OCI-LY3 (cell line): ENCODE measurements around the gene SPAG5.

ENCODE experiments used
- H2AFZ ChIP-seq: fragments of 200-600, 300-600 bp; shearing (Covaris generic); 2 replicates; pipeline ENCODE4 v1.6.0; 2014; ENCODE audit warnings: antibody characterized with exemption, low read depth, low read length
- H3K27ac ChIP-seq: fragments of 200-600, 300-600 bp; sonication (generic); 2 replicates; pipeline ENCODE4 v1.5.1; 2014; ENCODE audit warnings: mild to moderate bottlenecking, low read length, moderate library complexity, mixed read lengths
- H3K27me3 ChIP-seq: fragments of 200-600, 300-600 bp; sonication (generic); 2 replicates; pipeline ENCODE4 v1.6.1; 2014; ENCODE audit warnings: low read depth, low read length, mixed read lengths
- H3K36me3 ChIP-seq: fragments of 200-600, 300-600 bp; sonication (generic); replicated peaks from 2 replicates; pipeline ENCODE3; 2014; ENCODE audit warnings: low read depth, low read length, mixed read lengths
- H3K4me1 ChIP-seq: fragments of 300-600, 200-600 bp; sonication (generic); 2 replicates; pipeline ENCODE4 v1.6.1; 2014; ENCODE audit warnings: low read length, mixed read lengths
- H3K4me2 ChIP-seq: fragments of 200-600, 300-600 bp; sonication (generic); 2 replicates; pipeline ENCODE4 v1.6.1; 2014; ENCODE audit warnings: low read length, mixed read lengths
- H3K4me3 ChIP-seq: fragments of 300-600, 200-600 bp; sonication (generic); 2 replicates; pipeline ENCODE4 v1.5.1; 2014; ENCODE audit warnings: antibody characterized with exemption, mild to moderate bottlenecking, low read length, moderate library complexity
- H3K79me2 ChIP-seq: fragments of 300-600, 200-600 bp; shearing (Covaris generic); 2 replicates; pipeline ENCODE4 v1.6.1; 2014; ENCODE audit warnings: mild to moderate bottlenecking, low read length, mixed read lengths
- H3K9ac ChIP-seq: fragments of 300-600, 200-600 bp; shearing (Covaris generic); 2 replicates; pipeline ENCODE4 v1.6.0; 2014; ENCODE audit warnings: mild to moderate bottlenecking, low read length, moderate library complexity
- H3K9me3 ChIP-seq: fragments of 200-600, 300-600 bp; shearing (Covaris generic); 2 replicates; pipeline ENCODE4 v1.6.1; 2014; ENCODE audit warnings: low read length, mixed read lengths; ENCODE audit not compliant: insufficient read depth
- H4K20me1 ChIP-seq: fragments of 200-600, 300-600 bp; sonication (generic); 2 replicates; pipeline ENCODE4 v1.6.1; 2016; ENCODE audit warnings: low read length, mixed read lengths; ENCODE audit not compliant: insufficient read depth
- CTCF ChIP-seq: fragments of 200-600, 300-600 bp; sonication (generic); IDR thresholded peaks from 2 replicates; pipeline ENCODE4 v1.5.1; 2014; ENCODE audit warnings: antibody characterized with exemption, low read length, low read depth
- EZH2phosphoT487 ChIP-seq: fragments of 200-600 bp; shearing (Covaris generic); IDR thresholded peaks from 2 replicates; pipeline ENCODE4 v1.6.1; 2018; ENCODE audit warnings: antibody characterized with exemption, mixed run types, low read depth

Gene SPAG5

GRCh38 chr17:28582513-28582912 is 16.3 kb downstream of the SPAG5 start:
- Histone ChIP-seq H3K4me1 (peaks cover 28% of the 10 kb centered on the region), H3K9ac (no peak overlapping the region), H3K9me3 (no peaks in the 10 kb centered on the region), H2AFZ (no peak overlapping the region), H3K4me3 (no peak overlapping the region), H3K27me3 (no peaks in the 10 kb centered on the region), H3K79me2 (no peaks in the 10 kb centered on the region), H3K27ac (no peak overlapping the region), H4K20me1 (peaks cover 10% of the 10 kb centered on the region; the same call in 1 of the 2 replicates), H3K36me3 (peaks cover 86% of the 10 kb centered on the region), H3K4me2 (no peak overlapping the region)
- TF ChIP-seq CTCF (no peak), EZH2phosphoT487 (no peak)

GRCh38 chr17:28580959-28581358 is 17.9 kb downstream of the SPAG5 start:
- TF ChIP-seq EZH2phosphoT487 (no peak), CTCF (no peak)
- Histone ChIP-seq H3K27ac (no peak overlapping the region), H3K79me2 (no peaks in the 10 kb centered on the region), H3K9me3 (no peaks in the 10 kb centered on the region), H3K9ac (no peak overlapping the region), H2AFZ (no peak overlapping the region), H3K27me3 (no peaks in the 10 kb centered on the region), H3K4me1 (peaks cover 36% of the 10 kb centered on the region), H3K4me3 (no peak overlapping the region), H4K20me1 (peaks cover 10% of the 10 kb centered on the region; the same call in 1 of the 2 replicates), H3K36me3 (peaks cover 82% of the 10 kb centered on the region), H3K4me2 (no peak overlapping the region)

GRCh38 chr17:28579526-28579925 is 19.3 kb downstream of the SPAG5 start:
- peaks cover 10% of the 10 kb centered on the region; the same call in 1 of the 2 replicates for H4K20me1 ChIP-seq
- peak overlapping the region; percentile 38 for H3K27ac ChIP-seq
- H2AFZ ChIP-seq, result no peak overlapping the region
- no peaks in the 10 kb centered on the region for H3K9me3 ChIP-seq
- no peaks in the 10 kb centered on the region for H3K79me2 ChIP-seq
- peak overlapping the region; percentile 9; the same call in 1 of the 2 replicates for H3K4me3 ChIP-seq
- H3K4me1 ChIP-seq, result peaks cover 39% of the 10 kb centered on the region
- TF ChIP-seq EZH2phosphoT487 (no peak), CTCF (no peak)
- H3K27me3 ChIP-seq, result no peaks in the 10 kb centered on the region
- H3K9ac ChIP-seq, result no peak overlapping the region
- peak overlapping the region; percentile 55 for H3K4me2 ChIP-seq
- H3K36me3 ChIP-seq, result peaks cover 81% of the 10 kb centered on the region

- Histone ChIP-seq H3K27me3 (no peaks in the 10 kb centered on the region), H2AFZ (no peak overlapping the region), H3K4me3 (no peak overlapping the region), H4K20me1 (peaks cover 5% of the 10 kb centered on the region; the same call in 1 of the 2 replicates), H3K4me1 (peaks cover 39% of the 10 kb centered on the region), H3K9ac (no peak overlapping the region), H3K9me3 (no peaks in the 10 kb centered on the region), H3K36me3 (peaks cover 81% of the 10 kb centered on the region), H3K79me2 (no peaks in the 10 kb centered on the region), H3K4me2 (no peak overlapping the region), H3K27ac (peak overlapping the region; percentile 38; the same call in 1 of the 2 replicates)
- TF ChIP-seq CTCF (no peak), EZH2phosphoT487 (no peak)
Measured at GRCh38 chr17:28578246-28579195, 20.3 kb downstream of the SPAG5 start.
